Measurements from ENCODE around the gene RAB44.

GRCh38 chr6:36677059-36677749 is 20.4 kb upstream of the RAB44 start:
- TF ChIP-seq CTCF (IDR thresholded peaks at IDR 0.05; ENCODE audit: poor library complexity) (no peak), EZH2 (IDR thresholded peaks at IDR 0.05; ENCODE audit: borderline replicate concordance) (no peak)

All from hepatocyte (in vitro differentiated cells).